Lower leg skin (tissue), 3 donors: Measurements from ENCODE around the gene SUPT16H.

Experiments
- POLR2A ChIP-seq, 2 donors: fragments of 450-650 bp; IDR thresholded peaks; one replicate each; pipeline ENCODE4 v1.6.1; 2016 to 2017; ENCODE audit warnings: antibody characterized with exemption in 2 of 2, mild to moderate bottlenecking in 1 of 2, moderate library complexity in 1 of 2
- TF ChIP-seq, protein P1 (sequence below), 3 donors: fragments of 450-650 bp; IDR thresholded peaks; one replicate each; pipeline ENCODE4 v1.5.1; 2016; ENCODE audit warnings: antibody characterized with exemption in 3 of 3, mild to moderate bottlenecking in 3 of 3, moderate library complexity in 2 of 3

DNA sequence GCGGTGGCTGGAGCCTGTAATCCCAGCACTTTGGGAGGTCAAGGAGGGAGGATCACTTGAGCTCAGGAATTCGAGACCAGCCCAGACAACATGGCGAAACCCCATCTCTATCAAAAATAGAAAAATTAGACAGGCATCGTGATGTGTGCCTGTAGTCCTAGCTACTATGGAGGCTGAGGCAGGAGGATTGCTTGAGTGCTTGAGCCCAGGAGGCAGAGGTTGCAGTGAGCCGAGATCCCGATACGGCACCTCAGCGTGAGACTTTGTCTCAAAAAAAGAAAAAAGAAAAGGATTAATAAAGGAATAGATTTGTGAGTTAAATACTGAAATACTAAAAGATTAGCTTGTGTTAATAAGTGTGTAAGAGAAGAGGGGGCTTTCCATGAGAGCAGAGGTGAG is 74.6 kb downstream of the SUPT16H start:
- no peak for TF ChIP-seq POLR2A (IDR thresholded peaks at IDR 0.05)
- TF ChIP-seq, protein P1, sequence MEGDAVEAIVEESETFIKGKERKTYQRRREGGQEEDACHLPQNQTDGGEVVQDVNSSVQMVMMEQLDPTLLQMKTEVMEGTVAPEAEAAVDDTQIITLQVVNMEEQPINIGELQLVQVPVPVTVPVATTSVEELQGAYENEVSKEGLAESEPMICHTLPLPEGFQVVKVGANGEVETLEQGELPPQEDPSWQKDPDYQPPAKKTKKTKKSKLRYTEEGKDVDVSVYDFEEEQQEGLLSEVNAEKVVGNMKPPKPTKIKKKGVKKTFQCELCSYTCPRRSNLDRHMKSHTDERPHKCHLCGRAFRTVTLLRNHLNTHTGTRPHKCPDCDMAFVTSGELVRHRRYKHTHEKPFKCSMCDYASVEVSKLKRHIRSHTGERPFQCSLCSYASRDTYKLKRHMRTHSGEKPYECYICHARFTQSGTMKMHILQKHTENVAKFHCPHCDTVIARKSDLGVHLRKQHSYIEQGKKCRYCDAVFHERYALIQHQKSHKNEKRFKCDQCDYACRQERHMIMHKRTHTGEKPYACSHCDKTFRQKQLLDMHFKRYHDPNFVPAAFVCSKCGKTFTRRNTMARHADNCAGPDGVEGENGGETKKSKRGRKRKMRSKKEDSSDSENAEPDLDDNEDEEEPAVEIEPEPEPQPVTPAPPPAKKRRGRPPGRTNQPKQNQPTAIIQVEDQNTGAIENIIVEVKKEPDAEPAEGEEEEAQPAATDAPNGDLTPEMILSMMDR (IDR thresholded peaks at IDR 0.05), result no peak
